Stimulated activated CD4-positive, alpha-beta T cell treated with anti-CD3 and anti-CD28 coated beads, Interleukin-12 subunit alpha, Interleukin-12 subunit beta, amount 100 ng/mL, for 4 hours (primary cell): ENCODE results near the gene LRRFIP2.

Experiments
- DNase-seq: peaks from one replicate; pipeline ENCODE4 v3.0.0-alpha.2; 2020

Gene LRRFIP2

GRCh38 chr3:37014620-37015019 is 159.8 kb downstream of the LRRFIP2 start:
- DNase-seq, result no peak
